Measurements from ENCODE around the gene SERTAD3. TPM values are rescaled to one million over a fixed set of nuclear protein-coding genes. Genes with fewer than 3 reads are reported as not detected.
A peak's percentile ranks its signal among the peaks of the same experiment; 100 is the strongest.

SERTAD3 gene
- total and polyA plus RNA-seq, 2 of the 4 experiments (the other 2 are of a cell fraction): 20.5 to 23.3 TPM

DNA sequence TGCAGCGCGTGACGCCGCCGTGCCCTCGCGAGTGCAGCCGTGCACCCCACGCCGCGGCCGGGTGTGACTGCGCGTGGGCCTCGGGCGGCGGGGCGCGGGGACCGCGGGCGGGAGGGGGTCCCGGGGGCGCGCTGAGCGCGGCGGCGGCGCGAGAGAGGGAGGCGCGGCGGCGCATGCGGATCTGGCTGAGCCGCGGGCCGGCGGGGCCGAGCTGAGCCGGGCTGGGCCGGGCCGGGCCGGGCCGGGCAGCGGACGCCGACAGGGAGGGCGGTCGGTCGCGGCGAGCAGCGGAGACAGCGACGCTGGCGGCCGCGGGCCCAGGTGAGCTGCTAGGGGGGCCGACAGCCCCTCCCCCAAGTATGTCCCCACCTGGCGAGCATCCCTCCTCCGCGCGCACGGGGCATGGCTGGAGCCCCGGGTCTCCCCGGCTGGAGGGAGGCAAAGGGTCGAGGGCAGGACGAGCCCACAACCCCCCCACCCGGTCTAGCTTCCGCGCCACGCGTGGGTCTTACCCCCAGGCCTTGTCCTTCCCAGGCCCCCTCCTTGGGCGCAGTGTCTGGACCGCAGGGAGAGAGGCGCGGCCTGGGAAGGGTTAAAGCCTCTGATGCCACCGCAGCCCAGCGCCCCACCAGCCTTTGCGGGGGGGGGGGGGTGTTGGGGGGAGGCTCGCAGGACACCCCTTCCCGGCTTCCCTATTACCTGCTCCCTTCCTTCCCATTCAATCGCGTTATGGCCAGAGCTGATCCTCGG lies 23.0 kb upstream of the SERTAD3 start, which contains the start of gene SPTBN4:
Gene SPTBN4 (plus strand): TSS at position 17 of the 750 bp plus-strand sequence. CDS start 5,621 bp downstream, outside the sequence.
- no peak for DNase-seq
- Histone ChIP-seq H2AK5ac (ENCODE audit: low read depth, low read length) (peak within 1 kb of the TSS; percentile 72), H2BK120ac (ENCODE audit: low read depth, low read length) (no peak within 1 kb of the TSS), H3K18ac (ENCODE audit: low read depth, low read length) (0 out of 2 replicates have a peak within 1 kb of the TSS, but pooled peaks have one; percentile 10), H4K5ac (ENCODE audit: low read depth, low read length) (no peak within 1 kb of the TSS), H3K4me1 (ENCODE audit: control insufficient read depth, insufficient read depth, low read length) (peaks cover 16% of the 10 kb centered on the region), H2BK15ac (ENCODE audit: low read depth, low read length) (no peak within 1 kb of the TSS), H3K4me3 (ENCODE audit: insufficient read depth, low read depth, low read length) (peak within 1 kb of the TSS; percentile 39), H3K9ac (ENCODE audit: low read depth, low read length) (no peak within 1 kb of the TSS), H3K56ac (ENCODE audit: extremely low read depth, insufficient read depth, low read length) (no peak within 1 kb of the TSS), H3K23ac (ENCODE audit: low read depth, low read length) (0 out of 2 replicates have a peak within 1 kb of the TSS, but pooled peaks have one; percentile 14), H3K14ac (replicated peaks; ENCODE audit: low read depth, low read length) (no peak within 1 kb of the TSS), H3K4ac (ENCODE audit: low read depth, low read length) (peak within 1 kb of the TSS; percentile 1; the same call in 1 of the 2 replicates), H4K91ac (ENCODE audit: insufficient read depth, low read depth, low read length) (no peak within 1 kb of the TSS), H3K79me1 (ENCODE audit: low read depth in 1 of 2, low read length in 2 of 2) (peaks cover 0 to 25% of the 10 kb centered on the region in 2 experiments; a peak in 2 of 4 replicates), H2BK5ac (ENCODE audit: low read depth, low read length, poor library complexity, severe bottlenecking) (no peak within 1 kb of the TSS), H4K20me1 (ENCODE audit: insufficient read depth, low read length) (0 out of 2 replicates have a peak, but pooled peaks cover 5% of the 10 kb centered on the region), H3K9me3 (ENCODE audit: control insufficient read depth, insufficient read depth, low read length) (no peaks in the 10 kb centered on the region), H2AFZ (replicated peaks; ENCODE audit: low read length, poor library complexity) (peak within 1 kb of the TSS; percentile 99), H3K27me3 (ENCODE audit: control insufficient read depth, insufficient read depth, low read length) (peaks cover 11% of the 10 kb centered on the region; the same call in 1 of the 2 replicates), H3K27ac (ENCODE audit: insufficient read depth, low read length) (no peak within 1 kb of the TSS), H3K9me1 (ENCODE audit: insufficient read depth, low read length) (peaks cover 11% of the 10 kb centered on the region), H3K4me2 (ENCODE audit: low read depth, low read length) (peak within 1 kb of the TSS; percentile 92), H2BK20ac (ENCODE audit: low read depth, low read length) (no peak within 1 kb of the TSS), H3K36me3 (ENCODE audit: control insufficient read depth, insufficient read depth, low read length) (no peaks in the 10 kb centered on the region), H4K8ac (ENCODE audit: low read depth in 2 of 2, low read length in 2 of 2) (peak within 1 kb of the TSS in 1 of 2 experiments; percentile 53; a peak in 1 of 4 replicates), H2AK9ac (replicated peaks; ENCODE audit: low read depth, low read length, poor library complexity) (peak within 1 kb of the TSS; percentile 1)
- BruUV-seq (replicated peaks): no TSS peak
- 3% methylated on average over 12 of the region's 87 CpGs; no CpG with 5 or more reads in 1 of the 2 experiments for WGBS, 2 experiments (ENCODE audit: extremely low coverage in 2 of 2, insufficient read length in 1 of 2)
- no peak for ATAC-seq (ENCODE audit: low read depth)
- CTCF ChIA-PET: no interaction called here
- intact Hi-C loops (cut with micrococcal nuclease) (loop anchor here (10.0 kb wide), 1 partner anchor 58 kb away; no protein-coding TSS in a partner anchor), dilution Hi-C loops (cut with HindIII; ENCODE audit: low sequenced_read_pairs, unreplicated experiment) (no loop called here), in situ Hi-C loops (cut with MboI; ENCODE audit: low sequenced_read_pairs) (no loop called here)
- TF ChIP-seq CEBPB (IDR thresholded peaks at IDR 0.05; ENCODE audit: low read depth, low read length): no peak
- TF ChIP-seq, protein P1, sequence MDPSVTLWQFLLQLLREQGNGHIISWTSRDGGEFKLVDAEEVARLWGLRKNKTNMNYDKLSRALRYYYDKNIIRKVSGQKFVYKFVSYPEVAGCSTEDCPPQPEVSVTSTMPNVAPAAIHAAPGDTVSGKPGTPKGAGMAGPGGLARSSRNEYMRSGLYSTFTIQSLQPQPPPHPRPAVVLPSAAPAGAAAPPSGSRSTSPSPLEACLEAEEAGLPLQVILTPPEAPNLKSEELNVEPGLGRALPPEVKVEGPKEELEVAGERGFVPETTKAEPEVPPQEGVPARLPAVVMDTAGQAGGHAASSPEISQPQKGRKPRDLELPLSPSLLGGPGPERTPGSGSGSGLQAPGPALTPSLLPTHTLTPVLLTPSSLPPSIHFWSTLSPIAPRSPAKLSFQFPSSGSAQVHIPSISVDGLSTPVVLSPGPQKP (IDR thresholded peaks at IDR 0.05; ENCODE audit: borderline replicate concordance, low read depth, low read length): no peak
- TF ChIP-seq MXI1 (IDR thresholded peaks at IDR 0.05; ENCODE audit: borderline replicate concordance, low read depth, low read length): no peak
- POLR2A ChIA-PET (ENCODE audit: unreplicated experiment): interaction anchor here (0.6 kb wide), 1 partner anchor 21 kb away, joined by 5 read pairs; no protein-coding TSS in a partner anchor

Measured in IMR-90 (cell line).